ENCODE data around the gene TRPM4.

TRPM4 gene

GRCh38 chr19:49210901-49211451 is 53.4 kb downstream of the TRPM4 start:
- TF ChIP-seq CTCF (IDR thresholded peaks at IDR 0.05; ENCODE audit: control extremely low read depth, extremely low read depth, low read depth, missing control alignments) = no peak
- CTCF ChIA-PET = interaction anchor here (0.9 to 4.7 kb wide), 4 partner anchors 12 to 137 kb away, joined by 3 to 37 read pairs (median 4); no protein-coding TSS in a partner anchor
- POLR2A ChIA-PET = no interaction called here
- no peak for DNase-seq (ENCODE audit: extremely low spot score)

DNA sequence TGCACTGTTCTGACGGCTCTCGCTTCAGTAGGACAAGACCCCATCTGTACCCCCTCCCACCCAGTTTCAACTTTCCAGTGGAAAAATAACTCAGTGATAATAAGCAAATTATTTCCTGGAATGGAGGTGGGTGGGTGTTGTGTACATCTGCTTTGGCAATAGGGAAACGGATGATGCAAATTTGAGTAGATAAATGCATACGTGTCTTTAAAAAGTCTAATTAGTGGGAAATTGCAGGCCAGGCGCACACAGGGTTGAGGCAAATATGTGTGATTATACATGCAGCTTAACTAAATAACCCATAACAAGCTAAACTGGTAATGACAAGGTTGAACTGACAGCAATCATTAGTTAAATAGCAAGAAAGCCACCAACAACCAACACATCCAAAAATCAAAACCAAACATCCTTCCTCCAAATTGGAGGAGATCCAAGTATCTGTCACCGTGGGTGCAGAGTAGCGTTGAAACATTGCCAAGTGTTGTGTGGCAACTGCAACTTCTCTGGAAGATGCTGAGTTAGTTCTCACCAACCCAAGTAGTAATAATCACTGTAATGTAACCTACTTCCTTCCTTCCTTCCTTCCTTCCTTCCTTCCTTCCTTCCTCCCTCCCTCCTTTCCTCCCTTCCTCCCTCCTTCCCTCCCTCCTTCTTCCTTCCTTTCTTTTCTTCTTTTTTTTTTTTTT is 54.6 kb downstream of the TRPM4 start:
- TF ChIP-seq CTCF (IDR thresholded peaks at IDR 0.05; ENCODE audit: control extremely low read depth, extremely low read depth, low read depth, missing control alignments) = no peak
- no peak for DNase-seq (ENCODE audit: extremely low spot score)
- ChIA-PET POLR2A (no interaction called here), CTCF (interaction anchor here (1.4 to 5.2 kb wide), 2 partner anchors 13 to 14 kb away, joined by 6 to 32 read pairs; no protein-coding TSS in a partner anchor)

DNA sequence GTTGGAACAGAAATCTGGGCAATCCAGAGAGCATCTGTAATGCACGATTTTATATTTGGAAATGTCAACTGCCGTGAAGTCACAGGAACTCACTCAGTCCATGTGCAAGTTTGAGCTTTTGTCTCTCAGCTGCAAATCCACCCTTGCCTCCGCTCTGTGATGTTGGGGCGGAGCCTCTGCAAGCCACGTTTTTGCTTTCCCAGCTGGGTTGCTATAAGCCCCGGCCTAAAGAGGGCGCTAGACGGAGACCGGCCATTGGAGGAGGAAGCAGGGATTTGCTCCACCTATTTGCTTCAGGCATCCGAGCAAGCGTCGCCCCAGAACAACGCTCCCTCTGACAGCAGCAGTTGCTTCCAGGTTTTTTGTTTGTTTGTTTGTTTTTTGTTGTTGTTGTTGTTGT is 56.2 kb downstream of the TRPM4 start:
- POLR2A ChIA-PET = no interaction called here
- CTCF ChIA-PET = interaction anchor here (1.2 to 5.2 kb wide), 5 partner anchors 9 to 116 kb away, joined by 3 to 32 read pairs (median 5); no protein-coding TSS in a partner anchor
- no peak for TF ChIP-seq CTCF (IDR thresholded peaks at IDR 0.05; ENCODE audit: control extremely low read depth, extremely low read depth, low read depth, missing control alignments)
- DNase-seq (ENCODE audit: extremely low spot score) = no peak

- peak; percentile 56 for DNase-seq (ENCODE audit: extremely low spot score)
- TF ChIP-seq CTCF (IDR thresholded peaks at IDR 0.05; ENCODE audit: control extremely low read depth, extremely low read depth, low read depth, missing control alignments) = no peak
- ChIA-PET POLR2A (no interaction called here), CTCF (interaction anchor here (0.9 to 5.2 kb wide), 8 partner anchors 10 to 238 kb away, joined by 3 to 32 read pairs (median 4); partner anchors contain the start of gene ALDH16A1)
Observed at GRCh38 chr19:49214701-49215100, 57.1 kb downstream of the TRPM4 start.

GRCh38 chr19:49216071-49216470 is 58.5 kb downstream of the TRPM4 start:
- ChIA-PET CTCF (interaction anchor here (0.9 to 5.2 kb wide), 5 partner anchors 8 to 227 kb away, joined by 3 to 32 read pairs (median 4); no protein-coding TSS in a partner anchor), POLR2A (no interaction called here)
- TF ChIP-seq CTCF (IDR thresholded peaks at IDR 0.05; ENCODE audit: control extremely low read depth, extremely low read depth, low read depth, missing control alignments) = no peak
- no peak for DNase-seq (ENCODE audit: extremely low spot score)

DNA sequence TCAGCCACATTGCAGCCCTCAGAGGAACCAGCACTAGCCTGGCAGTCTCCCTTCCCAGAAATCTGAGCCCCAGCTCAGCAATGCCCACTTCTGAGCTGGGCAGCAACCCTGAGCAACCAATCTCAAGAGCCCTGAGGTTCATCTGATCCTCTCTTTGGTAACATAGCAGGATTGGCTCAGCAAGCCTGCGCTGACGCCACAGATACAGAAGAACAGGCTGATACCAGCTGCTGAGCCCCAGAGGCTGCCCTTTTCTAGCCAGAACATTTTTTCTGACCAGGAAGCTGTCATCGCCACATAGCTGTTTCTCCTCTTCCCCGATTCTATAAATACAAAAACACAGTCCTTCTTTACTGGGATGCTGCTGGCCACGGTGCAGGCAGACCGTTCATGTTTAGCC is 59.8 kb downstream of the TRPM4 start:
- ChIA-PET POLR2A (no interaction called here), CTCF (interaction anchor here (1.5 to 5.2 kb wide), 3 partner anchors 9 to 84 kb away, joined by 4 to 32 read pairs (median 5); no protein-coding TSS in a partner anchor)
- no peak for TF ChIP-seq CTCF (IDR thresholded peaks at IDR 0.05; ENCODE audit: control extremely low read depth, extremely low read depth, low read depth, missing control alignments)
- DNase-seq (ENCODE audit: extremely low spot score) = no peak
